ENCODE results near the gene SNAP29.
"Not testable (repeated sequence)": the region's sequence is repeated elsewhere in the genome, so short reads cannot be mapped to it uniquely, and the experiment has no call there.

Gene SNAP29

GRCh38 chr22:20935049-20935448, 76.2 kb downstream of the SNAP29 start:
- DNase-seq = not testable (repeated sequence)

GRCh38 chr22:20935780-20936539, 77.2 kb downstream of the SNAP29 start:
- not testable (repeated sequence) for DNase-seq

- DNase-seq = no peak
These were observed 78.4 kb downstream of the SNAP29 start for GRCh38 chr22:20937031-20937793.

- no peak for DNase-seq
These were observed 79.2 kb downstream of the SNAP29 start for GRCh38 chr22:20937794-20938671.

GRCh38 chr22:20939457-20940185, 80.8 kb downstream of the SNAP29 start:
- DNase-seq = not testable (repeated sequence)

GRCh38 chr22:20940186-20940651, 81.4 kb downstream of the SNAP29 start:
- DNase-seq = no peak

Data from kidney glomerular epithelial cell (primary cell).